ENCODE measurements around the gene SERBP1.
"Not testable (repeated sequence)": the region's sequence is repeated elsewhere in the genome, so short reads cannot be mapped to it uniquely, and the experiment has no call there.

SERBP1 gene

DNA sequence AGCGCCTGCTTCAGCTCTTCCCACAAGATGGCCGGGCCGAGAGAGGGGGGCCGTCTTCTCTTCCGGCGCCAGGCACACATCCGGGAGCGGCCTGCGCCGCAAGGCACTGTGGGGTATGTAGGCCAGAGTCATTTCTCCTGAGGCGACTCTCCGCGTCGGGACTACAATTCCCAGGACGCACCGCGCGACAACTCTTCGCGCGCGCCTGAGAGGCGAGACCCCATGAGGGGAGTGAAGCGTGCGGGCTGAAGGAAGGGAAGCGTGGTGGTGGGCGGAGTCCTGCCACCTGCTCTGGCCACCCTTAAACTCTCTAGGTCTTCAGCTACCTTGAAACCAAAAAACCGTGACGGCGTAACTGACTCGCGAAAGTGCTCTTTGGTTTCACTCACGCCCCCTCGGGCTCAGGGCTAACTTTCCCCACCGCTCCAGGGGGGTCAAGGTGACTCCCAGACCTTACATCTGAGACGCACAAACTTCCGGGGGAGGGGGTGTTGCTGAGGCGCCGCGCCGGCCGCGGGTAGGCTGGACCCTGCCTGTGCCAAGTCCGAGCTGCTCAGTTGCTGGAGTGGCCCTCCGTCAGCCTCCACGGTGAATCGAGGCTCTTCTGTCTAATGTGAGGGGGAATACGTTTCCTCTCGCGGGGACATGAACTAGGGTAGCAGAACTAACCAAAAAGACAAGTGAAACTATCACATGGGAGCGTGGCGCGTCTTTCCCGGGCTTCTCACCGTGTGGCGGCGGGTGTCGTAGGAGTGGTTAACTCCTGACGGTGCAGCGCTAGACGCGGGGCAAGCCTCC, at the start of gene SERBP1:
SERBP1 (minus strand) TSS at position 45 of the 798 bp plus-strand sequence. CDS start 102 bp downstream, outside the sequence.
- DNase-seq, result peak; percentile 98

DNA sequence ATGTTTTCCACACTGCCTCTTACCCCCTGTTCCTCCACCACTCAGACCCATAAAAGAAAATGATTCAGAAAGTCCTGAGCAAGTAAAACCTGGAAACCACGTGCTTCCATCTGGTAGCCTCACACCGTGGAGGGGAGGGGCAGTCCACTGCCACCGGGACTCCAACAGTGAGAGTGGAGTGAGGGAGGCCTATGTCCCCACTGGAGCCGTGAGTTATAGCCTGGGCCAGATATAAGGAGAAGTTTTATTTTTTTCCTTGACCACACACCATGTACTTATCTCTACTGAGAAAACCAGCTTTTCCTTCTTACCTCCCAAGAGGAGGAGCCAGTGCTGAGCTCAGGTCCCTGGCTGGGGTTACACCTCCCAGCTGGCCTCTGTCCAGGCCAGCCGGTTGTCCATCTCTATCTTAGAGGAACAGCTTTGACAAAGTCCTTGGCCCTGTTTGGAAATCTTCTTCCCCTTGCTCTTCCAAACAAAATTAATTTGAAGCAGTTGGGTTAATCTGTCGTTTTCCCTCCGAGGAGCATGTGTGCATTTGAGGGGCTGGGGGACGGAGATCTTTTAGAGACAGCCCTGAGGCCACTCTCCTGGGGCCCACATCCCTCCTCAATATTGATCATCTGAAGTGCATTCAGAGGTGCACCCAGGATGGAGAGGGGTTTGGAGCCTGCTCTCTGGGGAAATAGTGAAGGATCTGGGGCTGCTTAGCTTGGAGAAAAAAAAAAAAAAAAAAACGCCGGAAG, 49.1 kb upstream of the SERBP1 start:
- peak; percentile 84 for DNase-seq

DNA sequence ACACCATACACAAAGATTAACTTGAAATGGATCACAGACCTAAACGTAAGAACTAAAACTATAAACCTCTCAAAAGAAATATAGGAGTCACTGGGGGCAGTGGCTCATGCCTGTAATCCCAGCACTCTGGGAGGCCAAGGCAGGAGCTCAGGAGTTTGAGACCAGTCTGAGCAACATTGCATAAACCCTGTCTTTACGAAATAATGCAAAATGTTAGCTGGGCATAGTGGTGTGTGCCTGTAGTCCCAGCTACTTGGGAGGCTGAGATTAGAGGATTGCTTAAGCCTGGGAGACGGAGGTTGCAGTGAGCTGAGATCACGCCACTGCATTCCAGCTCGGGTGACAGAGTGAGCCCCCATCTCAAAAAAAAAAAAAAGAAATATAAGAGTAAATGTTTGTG, 46.7 kb upstream of the SERBP1 start:
- no peak for DNase-seq

DNA sequence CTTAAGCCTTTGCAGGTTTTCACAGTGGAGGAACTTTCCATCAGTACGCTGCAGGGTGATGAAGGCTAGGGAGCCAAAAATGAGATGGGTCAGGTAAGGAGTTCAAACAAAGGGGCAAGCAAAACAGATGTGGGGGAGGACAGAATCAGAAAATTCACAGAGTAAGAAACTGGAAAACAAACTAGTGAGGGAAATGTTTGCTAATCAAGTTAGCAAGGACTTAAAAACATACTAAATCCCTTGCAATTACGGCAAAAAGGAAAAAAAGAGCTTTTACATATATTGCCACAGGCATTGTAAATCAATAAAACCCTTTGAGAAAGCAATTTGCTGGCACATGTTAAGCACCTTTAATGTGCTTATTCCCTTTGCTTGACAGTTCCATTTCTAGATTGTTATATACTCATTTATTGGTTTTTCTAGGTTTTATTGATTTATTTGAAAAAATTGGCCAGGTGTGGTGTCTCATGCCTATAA, 45.8 kb upstream of the SERBP1 start:
- DNase-seq, result no peak

DNA sequence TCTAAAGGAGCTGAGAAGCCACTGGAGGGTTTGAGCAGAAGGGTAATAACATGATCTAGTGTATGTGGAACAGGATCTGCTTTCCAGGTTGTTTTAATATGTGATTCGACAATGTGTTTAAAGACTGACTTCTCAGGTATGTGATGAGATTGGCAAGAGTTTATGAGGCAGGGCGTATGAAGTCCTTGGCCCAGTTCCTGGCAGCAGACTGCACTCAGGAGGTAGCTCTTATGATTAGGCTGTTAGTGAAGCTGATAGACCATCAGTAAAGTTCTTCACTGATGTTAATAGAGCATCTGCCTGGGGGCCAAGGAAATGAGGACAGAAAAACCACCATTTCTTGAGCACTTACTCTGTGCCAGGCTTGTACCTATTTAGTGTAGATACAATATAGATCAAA, 41.9 kb upstream of the SERBP1 start:
- DNase-seq, result no peak

DNA sequence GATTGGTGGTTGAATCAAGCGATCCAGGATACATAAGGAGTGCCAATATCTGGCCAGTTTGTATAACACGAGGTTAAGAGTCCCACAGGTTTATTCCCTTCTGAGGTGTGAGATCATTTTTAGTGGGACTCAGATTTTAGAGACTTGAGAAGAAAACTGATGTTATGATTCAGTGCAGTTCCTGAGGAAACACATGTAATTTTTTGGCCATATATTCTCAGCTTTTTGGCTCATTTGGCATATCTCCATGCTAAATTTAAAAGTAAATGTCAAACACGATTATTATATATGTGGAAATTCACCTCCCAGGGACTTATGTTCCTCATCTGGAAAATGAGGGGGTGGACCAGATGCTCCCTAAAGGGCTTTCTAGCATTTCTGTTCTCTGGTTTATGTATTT, 39.2 kb upstream of the SERBP1 start:
- DNase-seq, result no peak

DNA sequence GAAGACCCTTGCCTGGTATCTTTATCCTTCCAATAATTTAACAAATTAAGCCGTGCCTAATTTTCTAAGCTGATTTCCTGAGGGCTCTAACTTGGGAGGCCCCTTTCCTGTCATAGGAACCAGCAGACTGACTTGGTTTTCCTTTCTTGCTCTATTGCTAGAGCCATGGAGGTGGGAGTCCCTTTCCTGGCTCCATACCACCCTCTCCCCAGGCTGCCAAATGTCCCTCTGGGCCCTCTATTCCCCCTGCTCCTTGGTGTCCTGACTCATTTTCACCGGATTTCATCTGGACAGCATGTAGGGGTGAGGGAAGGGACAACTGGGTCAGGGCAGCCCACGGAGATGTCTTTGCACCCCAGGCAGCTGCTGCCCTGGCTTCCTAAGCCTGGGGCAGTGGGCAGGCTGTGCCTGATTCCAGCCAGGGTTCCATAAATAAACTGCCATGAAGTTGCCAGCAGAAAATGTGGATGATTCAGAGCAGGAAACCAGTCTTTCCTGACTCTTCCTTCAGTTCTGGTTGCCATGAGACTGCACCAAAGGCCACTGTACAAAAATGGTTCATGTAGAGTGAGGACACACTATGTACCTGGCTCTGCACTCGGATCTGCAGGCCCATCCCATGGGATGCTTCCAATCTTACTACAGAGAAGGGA, 38.0 kb upstream of the SERBP1 start:
- DNase-seq, result no peak

DNA sequence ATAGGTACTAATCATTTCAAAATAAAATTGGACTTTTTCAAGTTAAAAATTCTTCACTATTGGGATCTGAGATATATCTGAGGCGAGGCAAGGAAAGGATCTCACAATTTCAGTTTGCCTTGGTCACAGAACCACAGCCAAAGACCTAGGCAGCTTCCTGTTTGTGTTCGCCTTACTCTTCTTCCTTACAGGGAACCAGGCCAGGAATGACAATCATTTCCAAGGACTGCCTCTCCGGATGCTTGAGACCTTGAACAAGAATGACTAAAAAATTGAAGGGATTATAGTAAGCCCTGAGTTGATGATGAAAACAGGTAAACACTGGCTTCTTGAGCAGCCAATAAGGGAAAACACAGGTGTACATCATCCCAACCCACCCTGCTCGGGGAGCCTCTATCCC, 35.2 kb upstream of the SERBP1 start:
- DNase-seq, result no peak

DNA sequence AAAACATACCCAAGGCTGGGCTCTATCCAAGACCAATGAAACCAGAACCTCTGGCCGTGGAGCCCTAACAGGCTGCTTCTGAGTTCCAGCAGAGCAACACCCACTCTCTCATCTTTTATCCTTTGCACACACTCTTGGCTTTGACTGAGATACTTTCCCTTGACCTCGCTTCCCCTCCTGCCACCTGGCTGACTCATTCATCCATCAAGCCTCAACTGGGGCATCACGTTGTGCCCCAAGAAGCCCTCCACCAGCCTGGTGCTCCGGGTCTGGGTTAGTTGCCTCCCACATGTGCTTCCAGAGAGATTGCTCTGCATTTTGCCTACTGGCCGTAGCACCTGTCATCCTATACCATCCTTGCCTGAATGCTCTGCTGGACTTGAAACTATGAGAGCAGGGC, 34.5 kb upstream of the SERBP1 start:
- DNase-seq, result no peak

DNA sequence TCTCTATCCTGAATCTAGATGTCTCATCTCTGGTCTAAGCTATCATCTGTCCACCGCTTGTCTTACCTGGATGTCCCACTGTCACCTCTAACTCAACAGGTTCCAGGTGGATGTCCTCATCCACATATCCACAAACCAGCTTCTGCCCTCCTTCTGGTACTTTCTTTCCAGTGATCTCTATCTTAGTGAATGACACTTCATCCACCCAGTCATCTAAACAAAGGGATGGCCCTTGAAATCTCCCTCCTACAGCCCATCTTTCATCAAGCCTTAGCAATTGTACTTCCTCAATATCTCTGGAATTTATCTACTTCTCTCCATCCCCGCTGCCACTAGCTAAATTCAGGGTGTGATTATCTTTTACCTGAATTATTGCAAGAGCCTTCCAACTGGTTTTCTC, 33.9 kb upstream of the SERBP1 start:
- no peak for DNase-seq

DNA sequence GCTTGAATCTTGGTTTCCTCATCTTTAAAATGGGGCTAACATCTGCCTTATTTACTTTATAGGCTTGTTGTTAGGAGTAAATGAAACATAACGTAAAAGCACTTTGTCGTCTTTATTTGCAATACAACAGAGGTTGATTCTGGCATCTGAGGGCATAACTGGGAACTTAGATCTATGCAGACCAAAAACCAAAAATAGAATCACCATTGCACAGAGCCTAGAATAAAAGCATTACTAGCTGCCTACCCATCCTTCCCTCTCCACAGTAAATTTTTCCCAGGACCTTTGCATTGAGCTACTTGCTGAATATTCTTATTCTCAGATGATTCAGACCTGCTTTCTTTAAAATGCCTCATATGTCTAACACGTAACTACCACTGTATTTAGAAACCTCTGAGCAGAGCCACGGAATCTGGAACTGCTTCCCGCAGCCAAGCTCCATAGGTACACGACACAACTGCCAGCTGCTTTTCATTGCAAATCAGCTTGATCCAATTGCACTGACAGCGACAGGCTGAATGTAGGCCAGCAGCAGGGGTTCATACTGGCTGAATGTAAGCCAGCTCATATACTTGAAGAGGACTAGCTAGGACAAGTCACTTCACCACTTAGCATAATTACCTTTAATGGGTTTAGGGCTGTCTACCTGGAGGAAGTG, 33.2 kb upstream of the SERBP1 start:
- DNase-seq, result no peak

DNA sequence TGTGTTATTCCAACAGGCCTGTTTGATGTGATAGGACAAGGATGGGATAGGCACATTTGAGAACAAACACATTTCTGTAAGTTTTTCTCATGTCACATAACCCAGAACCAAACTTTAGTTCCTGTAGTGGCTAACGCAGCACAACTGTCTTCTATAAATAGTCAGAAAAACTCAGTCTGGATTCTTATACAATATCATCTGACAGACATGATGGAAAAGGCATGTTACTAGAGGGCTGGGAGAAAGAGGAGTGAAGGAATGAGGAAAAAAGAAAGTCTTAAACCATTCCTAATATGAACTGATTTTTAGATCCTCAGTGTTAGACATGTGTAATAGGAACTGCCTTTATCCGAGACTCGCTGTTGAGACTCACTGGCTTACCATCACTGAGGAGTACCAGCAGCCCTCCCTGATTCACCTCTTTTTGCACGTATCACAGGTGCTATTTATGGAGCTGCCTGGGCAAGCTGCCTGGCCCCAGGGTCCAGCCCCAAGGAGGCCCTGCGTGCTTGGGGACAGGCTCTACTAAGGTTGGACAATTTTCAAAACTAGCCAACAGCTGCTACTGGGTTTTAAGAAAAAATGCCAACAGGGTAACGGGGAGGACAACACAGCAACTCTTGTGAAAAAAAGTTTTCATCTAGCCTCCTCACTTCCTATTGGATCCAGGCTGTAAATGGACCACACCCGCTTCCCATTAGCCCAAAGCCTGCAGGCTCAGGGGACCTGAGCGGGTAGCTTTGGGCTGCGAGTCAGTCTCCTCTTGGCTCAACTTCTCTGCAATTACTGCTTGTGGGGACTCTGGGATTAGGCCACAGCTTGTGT, 30.7 kb upstream of the SERBP1 start:
- DNase-seq, result no peak

DNA sequence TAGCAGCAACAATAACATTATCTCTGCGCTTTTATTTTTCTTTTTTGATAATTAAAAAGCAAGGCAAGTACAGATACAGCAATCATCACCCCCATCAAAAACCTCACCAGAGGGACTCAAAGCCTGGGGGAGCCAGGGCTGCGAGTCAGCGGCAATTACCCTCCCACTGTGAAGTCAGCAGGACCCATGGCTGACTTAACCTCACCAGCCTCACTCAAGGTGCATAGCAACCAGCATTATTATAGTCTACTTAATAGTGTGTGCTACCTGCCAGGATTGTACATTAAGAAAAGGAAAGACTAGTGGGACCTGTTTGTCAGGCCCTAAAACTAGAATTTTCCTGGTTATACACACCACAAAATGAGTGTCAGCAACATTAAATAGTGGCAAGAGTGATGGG, 28.9 kb upstream of the SERBP1 start:
- DNase-seq, result no peak

DNA sequence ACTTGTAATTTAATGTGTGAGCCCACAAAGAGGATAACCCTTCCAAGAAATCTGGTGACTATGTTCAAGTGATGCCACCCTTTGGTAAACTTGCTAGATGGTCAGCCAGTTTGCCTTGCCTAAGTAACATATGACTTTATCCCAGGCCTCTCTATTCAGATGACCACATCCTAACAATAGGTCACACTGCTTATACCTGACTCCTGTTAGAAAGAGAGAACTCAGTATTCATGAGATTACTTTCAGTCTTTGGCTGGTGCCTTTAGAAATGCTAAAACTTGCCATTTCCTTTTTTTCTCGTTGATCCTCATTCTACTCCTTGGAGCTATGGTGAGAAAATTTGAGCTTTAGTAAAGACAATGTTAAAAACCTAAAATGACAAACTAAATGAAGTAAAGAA, 28.5 kb upstream of the SERBP1 start:
- DNase-seq, result no peak

DNA sequence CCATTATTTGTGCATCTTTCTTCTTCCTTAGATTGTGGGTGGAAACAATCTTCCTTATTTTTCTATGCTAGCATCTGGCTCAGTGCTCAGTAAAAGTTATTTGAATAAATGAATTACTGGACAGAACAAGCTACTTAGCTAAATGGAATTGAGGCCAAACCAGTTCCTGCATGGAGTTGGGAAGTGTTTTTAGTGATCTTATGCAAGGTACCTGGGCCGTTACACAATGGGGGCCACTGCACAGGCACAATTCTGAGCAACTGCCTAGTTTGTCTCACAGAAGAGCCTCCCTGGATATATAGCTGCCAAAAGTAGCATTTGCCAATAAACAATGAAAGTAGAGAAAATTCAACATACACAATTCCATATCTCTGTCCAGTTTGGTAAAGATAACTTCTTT, 27.0 kb upstream of the SERBP1 start:
- DNase-seq, result no peak

DNA sequence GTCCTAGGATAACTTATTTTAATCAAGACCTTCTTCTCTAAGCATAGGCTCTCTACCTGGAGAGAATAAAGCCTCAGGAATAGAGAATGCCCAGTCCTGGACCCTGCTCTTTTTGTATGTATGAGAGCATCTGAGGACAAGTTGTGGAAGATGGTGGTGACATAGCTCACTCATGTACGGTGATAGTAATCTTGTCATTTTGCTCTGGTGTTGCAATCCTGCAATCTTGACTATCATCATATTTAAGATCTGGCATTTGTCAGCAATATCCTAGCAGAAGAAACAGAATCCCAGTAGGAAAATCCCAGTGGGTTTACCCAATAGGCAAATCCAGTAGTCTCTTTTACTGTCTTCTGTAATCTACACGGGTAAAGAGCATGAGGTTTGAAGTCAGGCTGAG, 21.6 kb upstream of the SERBP1 start:
- no peak for DNase-seq

DNA sequence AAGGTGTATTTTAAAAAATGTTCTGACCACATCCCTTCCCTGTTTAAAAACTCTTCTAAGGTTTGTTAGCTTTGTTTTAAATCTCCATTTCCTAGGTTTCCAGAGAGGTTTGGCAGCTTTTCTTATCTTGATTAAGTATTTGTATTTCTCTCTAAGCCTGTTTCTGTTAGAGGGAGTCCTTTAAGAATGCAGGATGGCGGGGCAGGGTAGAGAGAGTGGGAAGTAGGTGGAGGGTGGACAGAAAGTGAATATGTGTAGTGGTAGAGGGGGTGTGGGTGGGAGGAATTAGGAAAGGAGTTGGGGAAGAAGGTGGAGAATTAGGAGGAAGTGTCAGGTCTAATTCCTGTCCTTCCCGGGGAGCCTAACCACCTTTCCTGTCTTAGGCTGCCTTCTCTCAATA, 21.2 kb upstream of the SERBP1 start:
- DNase-seq, result no peak

DNA sequence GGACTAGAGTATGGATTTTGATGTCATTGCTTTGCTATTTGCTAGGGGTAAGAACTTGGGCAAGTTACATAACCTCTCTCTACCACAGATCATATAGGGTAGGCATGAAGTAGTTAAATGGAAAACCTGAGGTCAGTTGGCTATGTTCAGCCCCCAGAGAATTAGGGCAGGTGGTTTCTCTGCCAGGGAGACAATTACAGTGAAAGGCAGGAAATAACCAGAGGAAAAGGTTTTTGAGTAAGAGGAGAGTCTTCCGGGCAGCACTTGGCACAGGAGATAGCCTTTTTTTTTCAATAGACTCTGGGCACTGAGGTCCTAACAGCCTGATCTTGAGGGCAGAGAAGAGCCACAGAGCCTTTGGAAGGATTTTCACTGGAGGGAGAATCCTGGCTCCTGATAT, 16.7 kb upstream of the SERBP1 start:
- no peak for DNase-seq

DNA sequence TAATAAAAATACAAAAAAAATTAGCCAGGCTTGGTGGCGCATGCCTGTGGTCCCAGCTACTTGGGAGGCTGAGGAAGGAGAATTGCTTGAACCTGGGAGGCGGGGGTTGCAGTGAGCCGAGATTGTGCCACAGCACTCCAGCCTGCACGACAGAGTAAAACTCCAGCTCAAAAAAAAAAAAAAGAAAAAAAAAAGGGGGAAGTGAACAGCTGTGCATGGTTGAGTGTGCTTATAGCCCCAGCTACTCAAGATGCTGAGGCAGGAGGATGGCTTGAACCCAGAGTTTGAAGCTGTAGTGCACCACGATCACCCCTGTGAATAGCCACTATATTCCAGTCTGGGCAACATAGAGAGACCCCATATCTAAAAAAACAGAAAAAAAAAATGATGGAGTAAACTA, 15.8 kb upstream of the SERBP1 start:
- DNase-seq, result not testable (repeated sequence)

DNA sequence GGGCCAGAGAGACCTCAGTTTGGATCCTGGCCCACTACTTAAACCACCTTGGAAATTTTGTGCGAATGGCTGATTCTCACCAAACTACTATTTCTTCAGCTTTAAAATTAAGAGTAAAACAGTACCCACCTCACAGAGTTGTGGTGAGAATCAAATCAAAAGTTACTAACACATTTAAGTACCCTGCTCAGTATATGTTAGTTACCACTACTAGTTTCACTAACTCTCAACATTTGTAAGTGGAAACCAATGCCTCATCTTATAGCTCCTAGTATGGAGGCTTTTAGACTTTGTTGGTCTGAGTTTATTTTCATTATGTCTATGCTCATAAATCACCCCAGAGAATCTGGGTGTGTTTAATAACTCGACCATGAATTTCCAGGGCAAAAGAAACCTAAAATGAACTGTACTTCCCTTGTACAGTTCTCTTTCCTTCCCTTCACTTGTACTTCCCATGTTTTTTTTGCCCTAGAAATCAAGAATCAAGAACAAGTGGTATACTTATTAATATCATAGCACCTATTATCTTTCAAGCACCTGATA, 11.6 kb upstream of the SERBP1 start:
- DNase-seq, result no peak

DNA sequence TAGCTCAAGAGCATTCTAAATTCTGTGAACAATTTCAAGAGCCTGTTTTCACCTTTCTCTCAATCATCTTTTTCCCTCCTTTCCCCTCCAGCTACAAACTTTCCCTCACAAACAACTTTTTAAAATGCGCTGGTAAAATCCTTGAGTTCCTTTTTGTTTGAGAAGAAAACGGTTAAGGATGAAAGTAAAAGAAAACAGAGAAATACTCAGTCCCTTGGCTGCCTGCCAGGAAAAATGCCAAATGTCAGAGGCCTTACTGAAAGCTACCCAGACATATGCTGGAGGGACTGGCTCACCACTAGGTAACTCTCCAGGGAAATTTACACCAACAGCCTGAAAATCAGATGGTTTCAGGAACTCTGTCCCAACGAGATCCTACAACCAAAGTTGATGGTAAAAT, 11.0 kb upstream of the SERBP1 start:
- DNase-seq, result peak; percentile 68

DNA sequence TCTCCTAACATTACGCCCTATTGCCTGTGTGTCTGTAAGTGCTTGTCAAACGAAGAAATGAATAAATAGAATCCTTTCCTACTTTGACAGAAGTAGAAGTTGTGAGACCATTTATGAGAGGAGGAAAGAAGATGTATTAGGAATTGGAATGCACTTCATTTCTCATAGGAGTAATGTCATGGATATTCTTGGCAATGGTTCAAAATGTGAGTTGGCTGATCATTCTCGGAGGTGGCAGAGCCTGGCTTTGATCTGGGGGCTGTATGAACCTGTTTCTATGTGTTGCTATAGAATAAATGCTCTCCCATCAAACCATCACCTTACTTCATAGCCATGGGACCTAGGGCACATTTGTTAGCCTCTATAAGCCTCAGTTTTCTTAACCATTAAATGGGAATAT, 10.1 kb upstream of the SERBP1 start:
- no peak for DNase-seq

Data from hematopoietic multipotent progenitor cell treated with erythropoietin and hydrocortisone succinate and interleukin-3 and kit ligand, for 8 days (in vitro differentiated cells).